HG02885 (cell line): ENCODE measurements around the gene SRSF8.
"Not testable (repeated sequence)": the region's sequence is repeated elsewhere in the genome, so short reads cannot be mapped to it uniquely, and the experiment has no call there.

ENCODE experiments used
- ATAC-seq: cut with Tn5 transposase; IDR thresholded peaks from one replicate; pipeline ENCODE4 v1.9.1; 2021; ENCODE audit warnings: mild to moderate bottlenecking; ENCODE audit not compliant: unreplicated experiment, poor library complexity

The SRSF8 gene

GRCh38 chr11:95091663-95092180 is 25.0 kb downstream of the SRSF8 start:
- ATAC-seq: no peak

GRCh38 chr11:95092549-95093324 is 26.0 kb downstream of the SRSF8 start:
- no peak for ATAC-seq

- ATAC-seq: peak; percentile 13
These were observed 26.8 kb downstream of the SRSF8 start for GRCh38 chr11:95093548-95093947.

GRCh38 chr11:95095858-95096587 is 29.3 kb downstream of the SRSF8 start:
- ATAC-seq: peak; percentile 79

GRCh38 chr11:95097209-95097608 is 30.5 kb downstream of the SRSF8 start:
- no peak for ATAC-seq

GRCh38 chr11:95098826-95099225 is 32.1 kb downstream of the SRSF8 start:
- no peak for ATAC-seq

GRCh38 chr11:95100191-95100648 is 33.5 kb downstream of the SRSF8 start:
- ATAC-seq: no peak

GRCh38 chr11:95100856-95101507 is 34.3 kb downstream of the SRSF8 start:
- ATAC-seq: no peak

GRCh38 chr11:95101935-95102334 is 35.2 kb downstream of the SRSF8 start:
- ATAC-seq: no peak

GRCh38 chr11:95102733-95103132 is 36.0 kb downstream of the SRSF8 start:
- ATAC-seq: no peak

GRCh38 chr11:95103701-95104100 is 37.0 kb downstream of the SRSF8 start:
- ATAC-seq: no peak

- ATAC-seq: no peak
These were observed 37.6 kb downstream of the SRSF8 start for GRCh38 chr11:95104121-95104830.

GRCh38 chr11:95104856-95105255 is 38.1 kb downstream of the SRSF8 start:
- no peak for ATAC-seq

- ATAC-seq: no peak
These were observed 41.5 kb downstream of the SRSF8 start for GRCh38 chr11:95108159-95108611.

GRCh38 chr11:95108671-95109551 is 42.2 kb downstream of the SRSF8 start:
- no peak for ATAC-seq

- not testable (repeated sequence) for ATAC-seq
These were observed 44.8 kb downstream of the SRSF8 start for GRCh38 chr11:95111471-95111870.

GRCh38 chr11:95111923-95112540 is 45.3 kb downstream of the SRSF8 start:
- ATAC-seq: no peak

- no peak for ATAC-seq
These were observed 48.9 kb downstream of the SRSF8 start for GRCh38 chr11:95115597-95115996.
